ENCODE data around the gene GDF15.

GRCh38 chr19:18339723-18340122 lies 46.2 kb upstream of the GDF15 start:
- TF ChIP-seq CTCF (IDR thresholded peaks at IDR 0.05) (no peak), FOXK1 (CRISPR knock-in tag; IDR thresholded peaks at IDR 0.05) (no peak), NFE2L1 (CRISPR knock-in tag; IDR thresholded peaks at IDR 0.05) (no peak), MLX (CRISPR knock-in tag; IDR thresholded peaks at IDR 0.05) (no peak), OVOL2 (CRISPR knock-in tag; IDR thresholded peaks at IDR 0.05; ENCODE audit: borderline replicate concordance) (no peak), NR3C1 (CRISPR knock-in tag; conservative IDR thresholded peaks at IDR 0.05; ENCODE audit: low read depth) (no peak), ATF2 (CRISPR knock-in tag; IDR thresholded peaks at IDR 0.05; ENCODE audit: borderline replicate concordance, low read depth) (no peak), CREM (CRISPR knock-in tag; IDR thresholded peaks at IDR 0.05) (no peak), USF2 (CRISPR knock-in tag; IDR thresholded peaks at IDR 0.05) (no peak), CBFB (CRISPR knock-in tag; IDR thresholded peaks at IDR 0.05; ENCODE audit: low read depth) (no peak)

Measured in WTC11 (cell line).